GM19397 (cell line): ENCODE results near the gene ZDHHC3.
"Not testable (repeated sequence)": the region's sequence is repeated elsewhere in the genome, so short reads cannot be mapped to it uniquely, and the experiment has no call there.

Experiments used
- ATAC-seq: cut with Tn5 transposase; IDR thresholded peaks from one replicate; pipeline ENCODE4 v1.9.1; 2021; ENCODE audit warnings: mild to moderate bottlenecking, moderate library complexity; ENCODE audit not compliant: unreplicated experiment

The ZDHHC3 gene

DNA sequence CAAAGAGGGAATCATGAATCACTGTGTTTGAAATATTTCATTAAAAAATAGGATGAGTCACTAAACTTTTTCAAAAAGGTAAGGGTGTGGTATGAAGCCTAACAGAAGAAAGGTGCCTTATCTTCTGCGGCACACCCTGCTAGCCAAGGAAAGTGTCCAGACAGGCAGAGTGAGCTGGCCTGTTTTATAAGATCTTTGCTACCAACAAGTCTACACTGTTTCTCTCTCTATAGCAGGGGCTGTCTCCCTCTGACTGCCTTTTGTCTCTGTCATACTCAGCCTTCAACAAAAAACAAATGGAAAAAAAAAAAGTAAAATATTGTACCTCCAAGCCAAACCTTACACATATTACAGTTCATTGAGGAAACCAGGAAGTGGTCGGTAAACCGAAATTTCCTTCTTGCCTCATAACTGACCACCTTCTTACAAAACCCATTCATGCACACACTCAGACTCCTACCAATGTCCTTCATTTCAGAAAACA, 9.1 kb downstream of the ZDHHC3 start:
- no peak for ATAC-seq

DNA sequence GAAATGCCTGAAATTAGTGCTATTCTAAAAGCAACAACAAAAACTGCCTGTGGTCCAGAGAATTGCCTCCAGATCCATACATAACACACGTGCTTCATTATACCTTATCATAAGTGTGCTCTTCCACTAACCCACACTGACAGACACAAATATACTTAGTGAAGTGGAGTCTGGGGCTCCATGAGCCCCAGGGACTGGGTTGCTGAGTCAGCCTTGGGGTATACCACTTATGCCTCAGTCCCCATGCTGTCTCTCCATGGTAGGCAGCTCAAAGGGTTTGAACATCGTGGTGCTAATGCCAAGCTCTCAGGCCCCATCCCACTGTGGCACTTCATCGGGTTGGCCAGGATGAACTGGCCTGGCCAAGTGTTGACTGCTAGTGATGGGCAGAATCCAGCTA, 10.8 kb downstream of the ZDHHC3 start:
- ATAC-seq, result no peak

DNA sequence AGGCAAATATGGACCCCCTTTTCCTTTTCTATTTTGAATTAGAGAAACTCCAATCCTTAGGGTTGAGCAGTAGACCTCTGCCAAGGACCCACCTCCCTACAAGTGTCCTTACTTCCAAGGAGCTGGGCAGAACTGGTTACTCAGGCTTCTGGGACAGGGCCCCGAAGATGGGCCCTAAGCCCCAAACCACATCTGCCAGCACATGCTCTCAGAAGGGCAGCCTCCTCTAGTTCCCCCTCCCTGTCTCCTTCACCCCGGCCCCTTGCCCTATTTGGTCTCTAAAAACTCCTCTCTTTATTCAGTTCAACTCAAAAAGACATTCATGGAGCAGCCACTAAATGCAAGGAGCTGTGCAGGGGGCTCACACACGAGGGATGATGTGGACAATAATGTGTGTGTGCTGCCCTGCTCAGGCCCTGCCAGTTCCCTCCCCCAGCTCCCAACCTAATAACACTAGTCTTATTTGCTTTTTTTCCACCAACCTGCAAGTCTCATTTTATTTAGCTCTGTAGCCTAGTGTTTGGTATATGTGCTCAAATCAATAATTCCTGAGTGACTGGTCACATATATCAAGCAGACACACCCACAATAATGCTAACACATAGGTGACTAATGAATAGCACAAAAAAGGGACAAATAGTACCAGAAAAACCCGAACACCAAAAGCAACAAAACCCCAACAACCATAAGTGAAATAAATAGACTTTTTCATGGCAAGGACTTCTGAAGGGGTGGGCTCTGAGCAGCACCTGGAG, 12.2 kb downstream of the ZDHHC3 start:
- ATAC-seq, result no peak

- ATAC-seq, result no peak
Observed at GRCh38 chr3:44962621-44963393, 13.2 kb downstream of the ZDHHC3 start.

- ATAC-seq, result no peak
Observed at GRCh38 chr3:44961888-44962287, 14.1 kb downstream of the ZDHHC3 start.

- no peak for ATAC-seq
Observed at GRCh38 chr3:44960387-44961026, 15.5 kb downstream of the ZDHHC3 start.

DNA sequence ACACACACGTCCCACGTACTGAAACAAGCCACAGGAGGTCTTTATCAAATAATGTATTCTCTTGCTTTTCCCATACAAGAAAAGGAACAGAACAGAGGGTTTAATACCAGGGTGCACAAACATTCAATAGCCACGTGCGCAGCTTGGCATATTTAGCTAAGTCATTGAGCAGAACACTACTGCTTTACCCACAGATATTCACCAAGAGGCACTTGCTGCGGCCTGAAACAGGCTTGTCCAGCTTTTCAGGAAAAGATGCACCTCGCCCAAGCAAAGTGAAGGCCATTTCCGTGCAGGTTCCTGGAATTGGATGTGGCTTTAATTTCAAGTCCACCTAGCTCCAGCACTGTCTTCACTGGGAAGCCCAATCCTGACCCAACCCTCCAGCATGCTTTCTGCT, 17.6 kb downstream of the ZDHHC3 start:
- no peak for ATAC-seq

GRCh38 chr3:44957986-44958385, 18.0 kb downstream of the ZDHHC3 start:
- ATAC-seq, result no peak

DNA sequence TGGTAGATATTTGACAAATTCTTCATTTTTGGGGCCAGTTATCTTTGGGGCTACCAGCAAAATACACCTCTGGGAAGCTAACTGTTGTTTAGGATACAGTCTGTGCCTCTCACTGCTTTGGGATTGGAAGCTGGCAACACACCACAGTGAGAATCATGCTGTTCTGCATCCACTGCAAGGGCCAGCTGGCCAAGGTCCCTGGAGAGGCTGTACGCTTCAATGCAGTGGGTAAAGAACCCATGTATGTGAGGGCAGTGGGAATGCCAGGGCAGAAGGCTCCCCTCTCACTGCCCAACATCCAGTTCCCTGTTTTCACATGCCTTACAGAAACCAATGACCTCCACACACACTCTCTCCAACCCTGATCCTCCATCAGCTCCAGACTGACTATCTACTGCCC, 20.1 kb downstream of the ZDHHC3 start:
- ATAC-seq, result no peak

DNA sequence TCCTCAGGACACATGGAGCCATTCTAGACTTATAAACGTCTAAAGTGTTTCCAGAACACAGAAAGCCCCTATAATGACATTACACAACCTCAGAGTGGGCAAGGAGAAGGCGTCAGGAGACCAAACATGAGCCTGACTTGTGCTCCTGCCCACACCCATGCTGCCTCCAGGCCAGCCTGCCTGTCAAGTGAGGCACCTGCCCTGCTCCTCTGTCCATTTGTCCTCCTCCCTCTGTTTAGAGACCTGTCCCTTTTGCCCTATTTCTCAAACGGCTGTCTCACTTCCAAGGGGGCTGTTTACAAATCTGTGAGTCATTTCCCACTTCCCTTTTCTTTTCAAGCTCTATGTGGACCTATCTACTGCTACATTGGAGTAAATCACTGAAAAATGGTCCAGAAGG, 21.0 kb downstream of the ZDHHC3 start:
- ATAC-seq, result no peak

DNA sequence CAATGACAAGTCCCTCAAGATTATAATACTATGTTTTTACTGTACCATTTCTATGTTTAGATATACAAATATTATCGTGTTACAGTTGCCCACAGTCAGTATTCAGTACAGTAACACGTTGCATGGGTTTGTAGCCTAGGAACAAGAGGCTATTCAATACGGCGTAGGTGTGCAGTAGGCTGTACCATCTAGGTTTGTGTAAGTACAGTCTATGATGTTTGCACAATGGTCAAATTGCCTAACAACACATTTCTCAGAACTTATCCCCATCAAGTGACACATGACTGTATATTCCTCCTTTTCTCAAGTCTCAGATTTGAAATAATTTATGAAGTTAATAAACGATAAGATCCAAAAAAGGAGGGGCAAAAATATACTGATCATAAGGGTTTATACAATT, 21.7 kb downstream of the ZDHHC3 start:
- no peak for ATAC-seq

- no peak for ATAC-seq
Observed at GRCh38 chr3:44952689-44953088, 23.3 kb downstream of the ZDHHC3 start.

DNA sequence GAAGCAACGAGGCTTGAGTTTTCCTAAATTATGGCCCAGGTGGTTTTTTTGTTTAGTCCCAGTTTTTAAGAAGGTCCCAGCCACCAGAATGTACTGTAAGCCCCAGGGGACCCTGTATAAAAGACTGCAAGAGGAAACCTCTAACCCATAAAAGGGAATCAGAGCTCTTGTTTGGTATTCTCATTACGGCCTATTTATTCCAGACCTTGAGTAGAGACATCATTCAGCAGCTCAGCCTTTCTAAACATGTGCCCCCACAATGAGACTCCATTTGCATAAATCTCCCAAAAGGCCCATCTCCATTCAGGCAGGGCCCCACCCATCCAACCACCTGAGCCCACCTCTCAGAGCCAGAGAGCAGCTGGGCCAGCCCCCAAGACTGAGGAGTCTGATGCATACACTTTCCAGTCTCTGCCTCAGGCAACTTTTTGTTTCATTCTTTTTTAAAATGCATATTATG, 25.7 kb downstream of the ZDHHC3 start:
- ATAC-seq, result no peak

DNA sequence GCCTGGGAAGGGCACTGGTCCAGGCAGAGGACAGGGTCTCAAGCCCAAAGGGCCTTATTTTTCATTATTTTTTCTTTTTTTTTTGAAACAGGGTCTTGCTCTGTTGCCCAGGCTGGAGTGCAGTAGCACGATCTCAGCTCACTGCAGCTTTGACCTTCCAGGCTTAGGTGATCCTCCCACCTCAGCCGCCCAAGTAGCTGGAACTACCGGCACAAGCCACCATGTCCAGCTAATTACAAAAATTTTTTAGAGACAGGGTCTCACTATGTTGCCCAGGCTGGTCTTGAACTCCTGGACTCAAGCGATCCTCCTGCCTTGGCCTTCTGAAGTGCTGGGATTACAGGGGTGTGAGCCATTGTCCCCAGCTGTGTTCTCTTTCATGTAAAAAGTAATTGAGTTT, 26.2 kb downstream of the ZDHHC3 start:
- not testable (repeated sequence) for ATAC-seq

- no peak for ATAC-seq
Observed at GRCh38 chr3:44948239-44948638, 27.7 kb downstream of the ZDHHC3 start.

- ATAC-seq, result no peak
Observed at GRCh38 chr3:44942202-44942921, 33.6 kb downstream of the ZDHHC3 start.

- ATAC-seq, result no peak
Observed at GRCh38 chr3:44939581-44940036, 36.4 kb downstream of the ZDHHC3 start.

DNA sequence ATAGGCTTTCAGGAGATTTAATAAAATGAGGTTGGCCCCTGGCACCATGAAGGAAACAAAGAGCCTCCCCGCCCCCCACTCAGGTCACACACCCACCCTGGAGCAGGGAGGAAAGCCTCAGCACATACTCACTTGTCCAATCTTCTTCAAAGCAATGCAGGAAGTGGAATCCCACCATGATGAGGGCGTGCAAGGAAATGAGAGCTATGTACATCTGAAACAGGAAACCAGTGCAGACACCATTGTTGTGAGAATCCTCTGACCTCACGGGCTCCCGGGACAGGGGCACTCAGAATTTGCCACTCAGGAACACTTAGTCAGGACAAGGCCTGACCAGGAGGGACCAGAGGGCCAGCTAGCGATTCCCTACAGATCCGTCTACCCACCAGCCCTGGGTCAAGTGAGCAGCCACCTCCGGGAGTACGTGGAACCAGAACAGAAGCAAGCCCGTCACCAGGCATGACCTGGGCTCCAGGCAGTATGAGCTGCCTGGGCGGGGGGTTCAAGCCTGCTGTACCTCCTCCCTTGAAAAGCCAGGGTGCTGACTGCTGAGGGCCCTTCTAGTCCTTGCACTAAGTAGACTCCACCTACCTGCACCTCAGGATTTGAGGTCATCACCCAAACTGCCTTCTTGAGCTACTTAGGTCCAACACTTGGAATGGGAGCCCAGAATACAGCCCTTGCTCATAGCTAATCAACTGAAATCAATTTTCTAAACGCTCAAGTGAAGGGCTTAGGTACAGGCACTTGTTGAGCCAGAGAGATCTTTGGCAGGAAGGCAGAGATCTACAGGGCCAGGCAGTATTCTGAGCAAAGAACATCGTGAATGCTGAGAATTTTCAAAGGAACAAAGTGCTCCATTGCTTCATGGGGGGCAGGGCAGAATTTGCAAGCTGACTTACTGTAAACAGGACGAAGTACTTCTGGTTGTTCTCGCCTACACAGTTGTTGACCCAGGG, 42.7 kb downstream of the ZDHHC3 start:
- no peak for ATAC-seq

GRCh38 chr3:44932271-44932670, 43.7 kb downstream of the ZDHHC3 start:
- ATAC-seq, result no peak

DNA sequence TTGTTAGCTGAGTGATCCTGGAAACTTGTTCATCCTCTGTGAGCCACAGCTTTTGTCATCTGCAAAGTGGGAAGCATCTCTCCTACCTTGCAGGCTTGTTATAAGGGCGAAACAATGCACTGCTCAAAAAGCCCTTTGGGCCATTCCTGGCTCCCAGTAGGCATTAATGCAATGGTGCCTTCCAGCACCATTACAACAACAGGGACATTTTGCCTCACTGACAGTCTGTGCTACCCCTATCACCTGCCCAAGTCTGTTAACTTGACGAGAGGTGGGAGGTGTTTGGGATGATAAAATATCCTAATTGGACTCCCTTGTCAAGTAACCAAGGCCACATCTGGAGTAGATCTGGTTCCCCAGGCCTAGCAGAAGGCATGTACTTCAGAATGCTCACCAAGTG, 44.2 kb downstream of the ZDHHC3 start:
- ATAC-seq, result no peak
